PFSK-1 (cell line): ENCODE data around the gene TAF1B.

ENCODE experiments used
- FOXP2 ChIP-seq: optimal IDR thresholded peaks from 2 replicates; pipeline ENCODE3; 2011; ENCODE audit warnings: borderline replicate concordance, control low read depth, inconsistent platforms; ENCODE audit not compliant: insufficient read depth; ENCODE audit errors: extremely low read length, extremely low read depth
- POLR2AphosphoS5 ChIP-seq: IDR thresholded peaks from 2 replicates; pipeline ENCODE4 v1.6.1; 2012; ENCODE audit warnings: low read depth, mild to moderate bottlenecking, control low read depth, low read length, moderate library complexity
- SIN3A ChIP-seq: IDR thresholded peaks from 2 replicates; pipeline ENCODE4 v1.6.1; 2012; ENCODE audit warnings: mild to moderate bottlenecking, low read length, moderate library complexity, borderline replicate concordance; ENCODE audit not compliant: insufficient read depth
- TAF1 ChIP-seq: IDR thresholded peaks from 2 replicates; pipeline ENCODE4 v1.6.1; 2012; ENCODE audit warnings: low read length, control low read depth, borderline replicate concordance; ENCODE audit not compliant: insufficient read depth
- TF ChIP-seq, protein P1 (sequence below), 2 experiments: IDR thresholded peaks; 2 replicates each; pipeline versions ENCODE4 v1.6.1 to v1.8.0; 2011 to 2012; ENCODE audit warnings: low read depth in 2 of 2, low read length in 2 of 2, control low read depth in 1 of 2, inconsistent platforms in 1 of 2, mild to moderate bottlenecking in 1 of 2, moderate library complexity in 1 of 2; ENCODE audit not compliant: insufficient read depth in 1 of 2

The TAF1B gene

DNA sequence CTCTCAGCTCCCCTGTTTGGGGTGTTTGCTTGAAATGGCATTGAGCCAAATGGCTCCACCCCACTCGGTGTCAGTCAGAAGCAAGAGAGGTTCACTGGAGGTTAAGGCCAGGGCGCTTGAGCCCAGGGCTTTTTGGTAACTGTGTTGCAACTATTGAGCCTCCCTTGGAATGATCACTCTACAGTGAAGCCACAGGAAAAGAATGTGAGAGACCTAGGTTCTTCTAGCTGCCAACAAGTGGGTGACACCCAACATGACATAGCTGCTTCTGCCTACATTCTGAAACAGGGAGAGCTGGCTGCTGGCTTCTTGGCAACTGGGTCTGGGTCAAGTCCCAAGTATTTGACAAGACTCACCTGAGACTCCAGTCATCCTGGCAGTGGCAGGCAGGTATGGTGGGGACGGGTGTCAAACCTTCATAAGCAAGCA is 101.1 kb downstream of the TAF1B start:
- TF ChIP-seq SIN3A, result no peak

DNA sequence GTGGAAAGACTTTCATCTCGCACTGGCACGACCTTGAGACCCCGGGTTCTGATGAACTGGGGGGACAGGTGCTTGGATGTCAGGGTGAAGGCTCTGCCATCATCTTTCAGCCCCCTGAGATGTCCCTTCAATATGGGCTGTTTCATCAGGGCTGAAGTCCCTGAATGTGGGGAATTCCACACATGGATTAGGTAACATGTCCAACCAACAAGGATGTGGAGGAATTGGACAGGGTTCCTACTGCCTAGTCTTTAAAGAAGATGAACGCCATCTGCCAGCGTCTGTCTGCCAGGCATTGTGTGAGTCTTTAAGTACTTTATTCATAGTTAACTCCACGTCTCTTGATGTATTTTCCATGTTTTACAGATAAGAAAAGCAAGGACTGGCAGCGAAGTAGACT is 102.3 kb downstream of the TAF1B start:
- TF ChIP-seq, protein P1, sequence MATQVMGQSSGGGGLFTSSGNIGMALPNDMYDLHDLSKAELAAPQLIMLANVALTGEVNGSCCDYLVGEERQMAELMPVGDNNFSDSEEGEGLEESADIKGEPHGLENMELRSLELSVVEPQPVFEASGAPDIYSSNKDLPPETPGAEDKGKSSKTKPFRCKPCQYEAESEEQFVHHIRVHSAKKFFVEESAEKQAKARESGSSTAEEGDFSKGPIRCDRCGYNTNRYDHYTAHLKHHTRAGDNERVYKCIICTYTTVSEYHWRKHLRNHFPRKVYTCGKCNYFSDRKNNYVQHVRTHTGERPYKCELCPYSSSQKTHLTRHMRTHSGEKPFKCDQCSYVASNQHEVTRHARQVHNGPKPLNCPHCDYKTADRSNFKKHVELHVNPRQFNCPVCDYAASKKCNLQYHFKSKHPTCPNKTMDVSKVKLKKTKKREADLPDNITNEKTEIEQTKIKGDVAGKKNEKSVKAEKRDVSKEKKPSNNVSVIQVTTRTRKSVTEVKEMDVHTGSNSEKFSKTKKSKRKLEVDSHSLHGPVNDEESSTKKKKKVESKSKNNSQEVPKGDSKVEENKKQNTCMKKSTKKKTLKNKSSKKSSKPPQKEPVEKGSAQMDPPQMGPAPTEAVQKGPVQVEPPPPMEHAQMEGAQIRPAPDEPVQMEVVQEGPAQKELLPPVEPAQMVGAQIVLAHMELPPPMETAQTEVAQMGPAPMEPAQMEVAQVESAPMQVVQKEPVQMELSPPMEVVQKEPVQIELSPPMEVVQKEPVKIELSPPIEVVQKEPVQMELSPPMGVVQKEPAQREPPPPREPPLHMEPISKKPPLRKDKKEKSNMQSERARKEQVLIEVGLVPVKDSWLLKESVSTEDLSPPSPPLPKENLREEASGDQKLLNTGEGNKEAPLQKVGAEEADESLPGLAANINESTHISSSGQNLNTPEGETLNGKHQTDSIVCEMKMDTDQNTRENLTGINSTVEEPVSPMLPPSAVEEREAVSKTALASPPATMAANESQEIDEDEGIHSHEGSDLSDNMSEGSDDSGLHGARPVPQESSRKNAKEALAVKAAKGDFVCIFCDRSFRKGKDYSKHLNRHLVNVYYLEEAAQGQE (IDR thresholded peaks at IDR 0.05; ENCODE audit: insufficient read depth in 1 of 2, low read depth in 2 of 2, low read length in 2 of 2), result no peak
- TF ChIP-seq POLR2AphosphoS5 (no peak), SIN3A (no peak), TAF1 (no peak), FOXP2 (no peak)

DNA sequence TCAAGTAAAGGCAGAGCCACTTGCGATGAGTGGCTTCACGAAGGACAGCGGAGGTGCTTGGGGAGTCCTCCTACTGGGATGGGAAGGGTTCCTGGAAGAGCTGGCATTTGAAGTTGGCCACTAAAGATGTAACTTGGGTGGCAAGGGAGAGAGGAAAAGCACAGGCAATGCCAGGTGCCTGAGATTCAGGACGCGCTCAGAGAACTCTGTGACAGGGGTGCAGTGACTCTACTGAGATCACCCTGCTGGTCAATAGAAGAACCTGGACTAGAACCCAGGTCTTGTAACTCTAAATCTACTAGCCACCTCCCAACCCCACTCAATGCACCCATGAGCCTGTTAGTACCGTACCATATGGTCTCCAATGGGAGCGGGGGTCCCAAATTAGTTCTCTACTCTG is 102.8 kb downstream of the TAF1B start:
- TF ChIP-seq TAF1 (no peak), FOXP2 (no peak)

DNA sequence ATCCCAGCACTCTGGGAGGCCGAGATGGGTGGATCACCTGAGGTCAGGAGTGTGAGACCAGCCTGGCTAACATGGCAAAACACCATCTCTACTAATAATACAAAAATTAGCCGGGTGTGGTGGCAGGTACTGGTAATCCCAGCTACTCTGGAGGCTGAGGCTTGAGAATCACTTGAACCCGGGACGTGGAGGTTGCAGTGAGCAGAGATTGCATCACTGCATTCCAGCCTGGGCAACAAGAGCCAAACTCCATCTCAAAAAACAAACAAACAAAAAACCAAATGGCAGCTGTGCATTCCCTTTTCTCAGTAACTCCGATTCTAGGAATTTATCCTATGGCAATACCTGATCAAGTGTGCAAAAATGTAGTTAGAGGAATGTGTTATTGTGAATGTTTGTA is 103.5 kb downstream of the TAF1B start:
- TF ChIP-seq POLR2AphosphoS5 (no peak), TAF1 (no peak), FOXP2 (no peak), SIN3A (no peak)
- TF ChIP-seq, protein P1 (IDR thresholded peaks at IDR 0.05; ENCODE audit: insufficient read depth in 1 of 2, low read depth in 2 of 2, low read length in 2 of 2), result no peak

DNA sequence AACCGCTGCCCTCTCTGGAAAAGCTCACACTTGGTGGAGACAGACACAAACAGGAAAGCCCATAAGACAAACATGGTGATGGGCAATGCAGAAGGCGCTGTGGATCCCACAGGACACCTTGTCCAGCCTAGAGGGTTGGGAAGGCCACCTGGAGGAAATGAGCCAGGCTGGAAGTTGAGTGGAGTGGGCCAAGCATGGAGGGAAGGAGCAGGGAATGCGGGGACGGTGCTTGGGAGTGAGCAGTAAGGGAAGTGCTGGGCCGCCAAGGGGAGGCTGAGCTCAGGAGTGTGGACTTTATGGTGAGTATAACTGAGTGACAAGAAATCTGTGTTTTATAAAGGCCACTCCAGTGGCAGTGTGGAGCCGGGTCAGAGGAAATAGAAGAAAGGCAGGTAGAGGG is 105.4 kb downstream of the TAF1B start:
- TF ChIP-seq, protein P1 (IDR thresholded peaks at IDR 0.05; ENCODE audit: insufficient read depth in 1 of 2, low read depth in 2 of 2, low read length in 2 of 2), result no peak
- TF ChIP-seq POLR2AphosphoS5 (no peak), SIN3A (no peak), TAF1 (no peak), FOXP2 (no peak)

DNA sequence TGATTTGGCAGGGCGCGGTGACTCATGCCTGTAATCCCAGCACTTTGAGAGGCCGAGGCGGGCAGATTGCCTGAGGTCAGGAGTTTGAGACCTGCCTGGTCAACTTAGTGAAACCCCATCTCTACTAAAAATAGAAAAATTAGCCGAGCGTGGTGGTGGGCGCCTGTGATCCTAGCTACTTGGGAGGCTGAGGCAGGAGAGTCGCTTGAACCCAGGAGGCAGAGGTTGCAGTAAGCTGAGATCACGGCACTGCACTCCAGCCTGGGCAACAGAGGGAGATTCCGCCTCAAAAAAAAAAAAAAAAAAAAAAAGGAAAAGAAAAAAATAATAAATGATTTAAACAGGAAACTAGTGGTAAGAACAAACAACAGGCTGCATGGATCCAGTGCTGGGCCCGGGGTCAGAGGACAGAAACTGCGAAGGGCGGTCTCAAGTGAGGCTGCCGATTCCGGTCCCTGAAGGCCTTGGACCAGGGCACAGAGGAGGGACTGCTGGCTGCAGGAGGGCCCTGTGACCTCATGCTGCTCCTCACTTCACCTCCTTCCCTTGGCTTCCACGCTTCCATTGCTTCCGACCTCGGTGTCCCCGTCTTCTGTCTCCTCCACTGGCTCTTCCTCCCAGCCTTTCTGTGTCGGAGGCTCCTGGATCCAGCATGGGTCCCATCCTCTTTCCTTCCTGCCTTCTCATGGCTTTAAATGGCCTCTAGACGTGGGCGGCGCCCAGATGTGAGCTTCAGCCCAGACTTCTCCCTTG is 106.1 kb downstream of the TAF1B start:
- TF ChIP-seq SIN3A (no peak), POLR2AphosphoS5 (no peak)
- TF ChIP-seq, protein P1 (IDR thresholded peaks at IDR 0.05; ENCODE audit: insufficient read depth in 1 of 2, low read depth in 2 of 2, low read length in 2 of 2), result no peak
